ENCODE measurements around the gene PHF20. TPM values are rescaled to one million over a fixed set of nuclear protein-coding genes. Genes with fewer than 3 reads are reported as not detected.

The PHF20 gene
- total RNA-seq, 1 donor from 2014 or later, result 86.0 TPM

DNA sequence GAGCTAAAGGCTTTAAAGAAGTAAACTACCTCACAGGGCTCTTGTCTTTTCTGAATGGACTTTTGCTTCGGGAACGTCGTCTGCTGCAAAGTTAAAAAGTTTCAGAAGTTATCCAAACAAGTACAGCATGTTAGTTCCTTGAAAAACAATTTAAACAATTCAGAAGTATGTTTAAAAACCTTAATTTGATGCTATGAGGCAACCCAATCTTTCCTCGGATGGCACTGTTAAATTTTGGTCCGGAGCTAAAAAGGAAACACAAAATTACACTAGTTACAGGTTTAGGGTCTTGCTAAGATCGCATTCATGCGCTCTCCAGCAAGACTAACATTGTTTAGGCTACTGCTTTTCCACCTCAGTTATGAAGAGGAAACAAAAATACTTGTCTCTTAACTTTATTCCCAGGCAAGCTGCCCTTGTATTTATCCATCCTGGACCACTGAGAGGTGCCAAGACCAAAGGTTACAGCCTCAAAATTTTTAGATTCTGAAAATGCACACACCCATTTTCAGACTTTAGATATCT lies 42.5 kb upstream of the PHF20 start:
- TF ChIP-seq, protein P1, sequence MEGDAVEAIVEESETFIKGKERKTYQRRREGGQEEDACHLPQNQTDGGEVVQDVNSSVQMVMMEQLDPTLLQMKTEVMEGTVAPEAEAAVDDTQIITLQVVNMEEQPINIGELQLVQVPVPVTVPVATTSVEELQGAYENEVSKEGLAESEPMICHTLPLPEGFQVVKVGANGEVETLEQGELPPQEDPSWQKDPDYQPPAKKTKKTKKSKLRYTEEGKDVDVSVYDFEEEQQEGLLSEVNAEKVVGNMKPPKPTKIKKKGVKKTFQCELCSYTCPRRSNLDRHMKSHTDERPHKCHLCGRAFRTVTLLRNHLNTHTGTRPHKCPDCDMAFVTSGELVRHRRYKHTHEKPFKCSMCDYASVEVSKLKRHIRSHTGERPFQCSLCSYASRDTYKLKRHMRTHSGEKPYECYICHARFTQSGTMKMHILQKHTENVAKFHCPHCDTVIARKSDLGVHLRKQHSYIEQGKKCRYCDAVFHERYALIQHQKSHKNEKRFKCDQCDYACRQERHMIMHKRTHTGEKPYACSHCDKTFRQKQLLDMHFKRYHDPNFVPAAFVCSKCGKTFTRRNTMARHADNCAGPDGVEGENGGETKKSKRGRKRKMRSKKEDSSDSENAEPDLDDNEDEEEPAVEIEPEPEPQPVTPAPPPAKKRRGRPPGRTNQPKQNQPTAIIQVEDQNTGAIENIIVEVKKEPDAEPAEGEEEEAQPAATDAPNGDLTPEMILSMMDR (IDR thresholded peaks at IDR 0.05), result no peak
- H3K9me3 Mint-ChIP-seq, result no peaks in the 10 kb centered on the region
- peaks cover 20% of the 10 kb centered on the region for H3K4me1 Mint-ChIP-seq
- H3K27ac Mint-ChIP-seq, result no peak overlapping the region
- DNase-seq (no peak), ATAC-seq (ENCODE audit: low read depth) (no peak)
- ChIA-PET CTCF (no interaction called here), POLR2A (interaction anchor here (0.6 to 5.4 kb wide), 7 partner anchors 9 to 194 kb away, joined by 3 to 44 read pairs (median 3); partner anchors contain the start of genes PHF20 and RBM39)
- H3K4me3 Mint-ChIP-seq, result no peak overlapping the region
- peaks cover 89% of the 10 kb centered on the region for H3K36me3 Mint-ChIP-seq (ENCODE audit: low read depth)
- no peaks in the 10 kb centered on the region for H3K27me3 Mint-ChIP-seq
- intact Hi-C loops (cut with micrococcal nuclease), result loop anchor here (2.0 kb wide), 1 partner anchor 15 kb away; no protein-coding TSS in a partner anchor

DNA sequence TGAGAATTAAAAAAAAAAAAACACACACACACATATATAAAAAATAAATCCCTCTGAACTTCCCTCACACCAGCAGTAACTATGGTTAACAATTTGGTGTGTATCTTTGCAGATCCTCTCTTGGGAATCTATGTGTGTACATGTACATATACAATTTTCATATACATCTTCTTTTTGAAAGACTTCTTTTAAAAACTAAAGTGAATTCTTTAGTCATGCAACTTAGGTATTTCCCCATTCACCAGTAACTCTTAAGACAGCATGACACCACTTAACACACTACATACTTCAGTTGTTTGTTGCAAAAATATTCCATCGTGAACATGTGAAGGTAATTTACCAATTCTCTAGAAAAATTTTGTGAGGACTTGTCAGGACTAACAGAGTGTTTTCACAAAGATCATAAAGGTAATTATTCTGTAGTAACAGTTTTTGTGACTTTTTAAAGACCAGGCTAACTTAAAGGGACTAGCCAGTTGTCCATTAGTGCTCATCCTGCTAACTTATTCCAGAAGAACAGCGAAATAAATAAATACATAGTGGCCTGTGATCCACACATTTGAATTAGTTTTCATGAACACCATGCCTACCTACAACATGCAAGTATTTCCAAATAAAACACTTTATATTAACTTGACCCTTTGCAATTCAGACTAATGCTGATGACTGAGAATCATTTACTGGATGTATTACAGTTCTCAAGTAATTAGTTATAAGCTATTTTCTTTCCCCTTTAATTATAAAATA lies 41.8 kb upstream of the PHF20 start:
- POLR2A ChIA-PET, result interaction anchor here (0.6 to 5.4 kb wide), 7 partner anchors 10 to 195 kb away, joined by 3 to 44 read pairs (median 3); partner anchors contain the start of genes NFS1, PHF20, RBM39 and ROMO1
- ATAC-seq (ENCODE audit: low read depth) (no peak), DNase-seq (no peak)
- H3K4me1 Mint-ChIP-seq, result peaks cover 25% of the 10 kb centered on the region
- no peaks in the 10 kb centered on the region for H3K27me3 Mint-ChIP-seq
- no peak overlapping the region for H3K4me3 Mint-ChIP-seq
- no peaks in the 10 kb centered on the region for H3K9me3 Mint-ChIP-seq
- CTCF ChIA-PET, result interaction anchor here (1.0 kb wide), 1 partner anchor 28 kb away, joined by 3 read pairs; no protein-coding TSS in a partner anchor
- intact Hi-C loops (cut with micrococcal nuclease), result loop anchor here (2.0 kb wide), 1 partner anchor 15 kb away; no protein-coding TSS in a partner anchor
- TF ChIP-seq, protein P1 (IDR thresholded peaks at IDR 0.05), result no peak
- H3K36me3 Mint-ChIP-seq (ENCODE audit: low read depth), result peaks cover 89% of the 10 kb centered on the region
- no peak overlapping the region for H3K27ac Mint-ChIP-seq

DNA sequence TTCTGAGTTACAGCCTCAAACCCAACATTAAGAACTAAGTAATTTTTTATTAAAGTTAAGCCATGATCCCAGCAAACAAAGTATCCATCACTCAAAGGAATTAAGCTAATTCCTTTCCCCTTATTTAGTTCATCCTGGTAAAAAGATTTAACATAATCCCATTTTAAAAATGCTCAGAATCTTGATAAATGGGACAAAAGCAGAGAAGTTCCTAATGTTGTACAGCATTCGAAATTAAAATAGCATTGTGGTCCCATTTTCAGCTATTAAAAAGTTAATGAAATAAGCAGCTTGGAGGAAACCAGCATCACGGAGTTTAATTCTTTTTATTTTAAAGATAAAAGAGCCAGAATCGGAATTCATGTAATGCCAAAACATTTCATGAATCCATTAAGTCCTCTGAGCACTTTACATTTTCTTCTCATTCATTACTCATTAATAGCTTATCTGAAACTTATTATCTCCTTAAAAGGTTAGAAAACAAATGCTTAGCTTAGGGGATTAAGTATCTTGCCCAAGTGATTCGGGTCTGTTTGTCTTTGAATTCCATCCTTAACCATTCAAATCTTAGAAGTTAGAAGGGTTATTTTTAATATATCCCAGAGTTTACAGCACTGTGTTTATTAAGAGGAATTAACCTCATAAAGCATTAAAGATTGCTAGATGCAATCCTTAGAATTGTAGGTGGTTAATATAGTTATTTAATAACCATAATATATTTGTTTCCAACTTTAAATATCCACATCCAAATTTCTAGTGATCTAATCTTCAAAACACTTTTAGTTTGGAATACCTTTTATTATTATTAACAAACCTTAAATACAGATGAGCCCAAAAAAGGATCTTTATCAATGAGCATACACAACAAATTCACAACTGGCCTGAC lies 41.0 kb upstream of the PHF20 start:
- TF ChIP-seq, protein P1 (IDR thresholded peaks at IDR 0.05), result no peak
- intact Hi-C loops (cut with micrococcal nuclease), result loop anchor here (1.0 kb wide), 1 partner anchor 8 kb away; no protein-coding TSS in a partner anchor
- DNase-seq, result no peak
- Mint-ChIP-seq H3K27ac (no peak overlapping the region), H3K4me1 (peaks cover 31% of the 10 kb centered on the region), H3K27me3 (no peaks in the 10 kb centered on the region), H3K9me3 (no peaks in the 10 kb centered on the region), H3K4me3 (no peak overlapping the region), H3K36me3 (ENCODE audit: low read depth) (peaks cover 87% of the 10 kb centered on the region)
- no peak for ATAC-seq (ENCODE audit: low read depth)
- POLR2A ChIA-PET, result interaction anchor here (0.8 to 5.4 kb wide), 3 partner anchors 11 to 31 kb away, joined by 3 to 44 read pairs (median 4); partner anchors contain the start of genes NFS1, RBM39 and ROMO1
- CTCF ChIA-PET, result interaction anchor here (1.0 to 1.3 kb wide), 2 partner anchors 11 to 29 kb away, joined by 3 to 5 read pairs; partner anchors contain the start of gene RBM39

DNA sequence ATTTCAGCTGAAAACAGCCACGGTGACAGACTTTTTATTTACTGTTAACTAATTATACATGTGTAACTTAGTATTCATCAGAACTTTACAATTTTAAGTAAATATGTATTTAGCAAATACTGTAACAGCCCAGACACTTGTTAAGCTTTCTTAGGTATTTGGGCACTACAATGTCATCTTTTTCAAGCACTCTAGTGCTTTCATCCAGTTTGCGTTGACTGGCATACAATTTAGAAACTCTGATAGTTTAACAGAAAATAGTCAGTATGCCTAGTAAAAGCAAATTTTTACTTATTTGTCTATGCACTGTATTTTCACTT lies 40.4 kb upstream of the PHF20 start:
- Mint-ChIP-seq H3K27me3 (no peaks in the 10 kb centered on the region), H3K36me3 (ENCODE audit: low read depth) (peaks cover 88% of the 10 kb centered on the region), H3K4me1 (peaks cover 35% of the 10 kb centered on the region), H3K9me3 (no peaks in the 10 kb centered on the region), H3K4me3 (no peak overlapping the region), H3K27ac (no peak overlapping the region)
- CTCF ChIA-PET, result interaction anchor here (1.0 to 1.3 kb wide), 2 partner anchors 11 to 30 kb away, joined by 3 to 5 read pairs; partner anchors contain the start of gene RBM39
- ATAC-seq (ENCODE audit: low read depth), result no peak
- intact Hi-C loops (cut with micrococcal nuclease), result loop anchor here (1.0 kb wide), 1 partner anchor 8 kb away; no protein-coding TSS in a partner anchor
- TF ChIP-seq, protein P1 (IDR thresholded peaks at IDR 0.05), result no peak
- DNase-seq, result no peak
- POLR2A ChIA-PET, result interaction anchor here (1.2 to 5.4 kb wide), 2 partner anchors 11 to 20 kb away, joined by 3 to 44 read pairs; partner anchors contain the start of gene RBM39
